D341Med (cell line): Measurements from ENCODE around the gene HPCAL4.
A peak's percentile ranks its signal among the peaks of the same experiment; 100 is the strongest.

ENCODE experiments used
- DNase-seq: peaks from one replicate; pipeline ENCODE4 v3.0.0; 2012; ENCODE audit warnings: low spot score

The HPCAL4 gene

GRCh38 chr1:39675220-39675619, 16.0 kb downstream of the HPCAL4 start:
- DNase-seq: no peak

- no peak for DNase-seq
Measured at GRCh38 chr1:39673215-39673614, 18.0 kb downstream of the HPCAL4 start.

GRCh38 chr1:39672551-39672947, 18.7 kb downstream of the HPCAL4 start:
- DNase-seq: peak; percentile 53

- peak; percentile 63 for DNase-seq
Measured at GRCh38 chr1:39671793-39672550, 19.3 kb downstream of the HPCAL4 start, which contains the start of gene NT5C1A. TSS of gene NT5C1A (minus strand) at chr1:39672107. CDS start at chr1:39672038, 69 bp downstream.

- DNase-seq: peak; percentile 52
Measured at GRCh38 chr1:39671433-39671792, 19.8 kb downstream of the HPCAL4 start.

DNA sequence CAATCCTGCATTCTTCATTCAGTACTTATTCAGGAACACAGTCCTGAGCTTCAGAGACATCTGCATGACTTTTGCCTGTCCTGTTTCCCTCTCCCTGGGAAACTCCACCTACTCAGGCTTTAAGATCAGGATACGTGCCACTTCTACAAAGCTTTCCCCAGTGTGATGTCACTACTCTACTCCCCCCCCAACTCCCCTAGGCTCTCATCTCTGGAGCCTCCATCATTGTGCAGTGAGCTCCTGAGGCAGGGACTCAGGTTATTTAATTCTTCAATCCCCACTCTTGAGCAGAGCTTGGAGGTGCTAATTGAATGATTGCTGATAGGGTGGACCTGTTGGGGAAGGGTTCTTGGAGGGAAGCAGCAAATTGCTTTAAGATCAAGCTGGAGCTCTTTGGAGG, 20.5 kb downstream of the HPCAL4 start:
- DNase-seq: no peak

DNA sequence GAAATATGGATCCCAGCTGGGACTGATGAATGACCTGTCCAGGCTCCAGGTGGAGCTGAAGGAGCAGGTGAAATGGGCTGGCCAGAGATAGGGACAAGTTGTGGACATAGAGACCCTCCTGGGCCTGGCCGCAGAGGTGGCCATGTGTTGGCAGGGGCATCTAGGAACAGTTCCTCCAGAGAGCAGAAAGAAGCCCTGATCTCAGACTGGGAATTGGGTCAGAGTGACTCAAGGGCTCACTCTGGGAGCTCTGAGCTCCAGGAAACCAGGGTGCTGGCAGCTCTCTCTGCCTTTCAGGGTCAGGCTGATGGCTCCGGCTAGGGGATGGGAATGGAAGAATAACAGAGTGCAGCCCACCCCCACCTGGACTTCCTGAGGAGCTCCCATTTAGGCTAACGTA, 22.3 kb downstream of the HPCAL4 start:
- DNase-seq: no peak

GRCh38 chr1:39668111-39668510, 23.1 kb downstream of the HPCAL4 start:
- DNase-seq: no peak

DNA sequence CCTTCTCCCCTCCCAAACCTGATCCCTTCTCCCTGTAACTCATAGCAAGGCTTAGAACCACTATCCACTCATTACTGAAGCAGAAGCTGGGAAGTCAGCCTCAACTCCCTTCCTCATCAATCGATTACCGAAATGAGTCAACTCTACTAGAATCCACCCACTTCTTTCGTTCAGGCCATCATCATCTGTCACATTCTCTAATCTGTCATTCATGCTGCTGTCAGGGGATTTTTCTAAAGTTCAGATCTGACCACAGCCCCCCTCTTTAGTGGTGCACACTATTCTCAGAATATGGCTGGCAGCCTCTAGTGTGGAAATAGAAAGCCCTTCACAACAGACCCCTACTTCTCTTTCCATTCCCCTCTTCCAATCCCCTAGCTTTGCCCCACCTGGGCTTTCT, 24.5 kb downstream of the HPCAL4 start:
- DNase-seq: no peak

DNA sequence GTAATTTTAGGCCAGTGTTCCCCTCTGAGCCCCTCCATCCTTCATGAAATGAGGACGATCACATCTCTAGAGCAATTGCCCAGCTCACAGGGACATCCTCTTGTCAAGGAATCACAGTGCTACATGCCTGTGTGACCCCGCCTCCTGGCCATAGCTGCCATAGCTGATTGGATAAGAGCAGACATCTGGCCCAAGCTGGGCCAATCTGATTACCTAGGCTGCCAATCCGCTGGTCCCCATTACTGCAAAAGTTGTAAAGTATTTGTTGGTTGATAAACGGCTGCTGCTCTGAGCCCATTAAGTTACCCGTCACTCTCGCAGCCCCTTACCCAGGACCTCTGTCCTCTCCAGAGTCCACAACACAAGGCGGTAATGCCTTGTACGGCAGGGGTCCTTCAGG, 27.7 kb downstream of the HPCAL4 start:
- DNase-seq: no peak

DNA sequence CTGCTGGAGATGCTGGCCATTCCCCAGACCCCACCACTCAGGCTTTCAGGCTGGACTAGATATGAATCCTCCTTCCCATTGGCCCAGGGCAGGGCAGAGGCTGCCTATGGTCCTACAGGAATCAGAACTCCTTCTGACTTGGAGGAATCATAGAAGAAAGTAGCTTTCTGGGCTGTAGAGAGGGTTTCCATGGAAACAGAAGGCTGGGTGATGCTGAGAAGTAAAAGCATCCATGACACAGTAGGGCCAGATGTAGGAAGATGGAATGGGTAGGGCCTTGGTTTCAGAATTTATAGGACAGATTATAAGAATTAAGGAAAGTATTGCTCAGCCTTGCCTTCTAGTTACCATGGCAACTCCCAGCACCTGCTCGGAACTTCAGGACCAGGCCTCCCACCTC, 28.4 kb downstream of the HPCAL4 start:
- DNase-seq: no peak

DNA sequence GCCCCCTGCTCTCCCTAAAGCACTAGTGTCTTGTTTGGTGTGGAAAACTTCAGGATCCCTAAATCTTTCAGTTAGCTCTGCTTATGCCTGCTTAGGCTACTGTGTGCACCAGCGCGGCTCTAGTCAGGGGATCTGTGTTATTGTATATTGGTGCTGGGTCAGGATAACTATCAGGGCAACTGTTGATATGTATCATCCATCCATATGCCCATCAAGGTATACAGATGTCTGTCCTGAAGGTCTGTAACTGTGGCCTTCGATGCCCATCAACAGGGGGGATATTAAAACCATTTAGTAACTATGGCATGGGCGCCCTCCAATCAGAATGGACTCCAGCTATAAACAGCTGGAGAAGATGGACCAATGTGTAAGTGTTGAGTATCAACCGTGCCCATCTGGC, 31.7 kb downstream of the HPCAL4 start:
- no peak for DNase-seq

DNA sequence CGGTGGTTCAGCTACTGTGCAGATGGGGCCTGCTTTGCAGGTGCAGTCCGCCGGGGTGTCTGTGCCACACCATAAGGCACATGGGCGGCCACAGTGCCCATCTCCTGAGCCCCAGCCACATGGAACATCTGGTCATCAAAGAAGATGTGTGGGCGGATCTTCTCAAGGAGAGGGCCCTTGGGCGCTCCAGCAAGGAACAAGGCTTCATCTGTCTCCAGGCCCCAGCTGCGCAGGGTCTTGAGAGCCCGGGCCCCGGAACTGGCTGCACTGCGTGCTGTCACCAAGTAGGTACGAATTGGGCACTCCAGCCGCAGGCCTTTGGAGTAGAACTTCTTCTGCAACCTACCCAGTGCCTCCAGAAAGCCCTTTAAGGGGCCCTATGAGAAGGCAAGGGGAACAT, 32.1 kb downstream of the HPCAL4 start:
- no peak for DNase-seq

DNA sequence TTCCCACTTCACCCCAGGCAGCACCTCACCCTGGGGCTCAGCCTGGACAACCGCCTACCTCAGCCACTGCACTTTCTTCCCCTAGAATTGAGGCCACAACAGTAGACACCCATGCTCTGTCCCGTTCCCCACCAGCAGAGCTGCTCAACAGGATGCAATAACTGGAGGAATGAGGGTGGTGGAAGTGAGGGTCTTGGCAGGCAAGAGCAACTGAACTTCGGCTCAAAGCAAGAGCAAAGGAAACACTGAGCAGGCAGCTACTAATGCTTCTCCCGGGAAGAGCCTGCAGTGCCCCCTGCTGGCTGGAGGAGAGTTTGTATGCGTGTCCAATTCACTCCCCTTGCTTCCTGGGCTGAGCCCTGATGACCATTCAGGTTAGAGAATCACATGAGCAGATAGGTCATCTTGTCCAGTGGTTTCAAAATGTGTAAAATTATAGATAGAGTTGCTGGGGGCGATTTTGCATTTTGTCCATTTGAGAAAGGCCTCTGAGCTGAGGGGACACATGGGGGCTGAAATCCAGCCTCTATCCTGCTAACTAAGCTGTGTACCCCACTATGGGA, 33.2 kb downstream of the HPCAL4 start:
- DNase-seq: peak; percentile 76

GRCh38 chr1:39657402-39657801, 33.8 kb downstream of the HPCAL4 start:
- DNase-seq: no peak

DNA sequence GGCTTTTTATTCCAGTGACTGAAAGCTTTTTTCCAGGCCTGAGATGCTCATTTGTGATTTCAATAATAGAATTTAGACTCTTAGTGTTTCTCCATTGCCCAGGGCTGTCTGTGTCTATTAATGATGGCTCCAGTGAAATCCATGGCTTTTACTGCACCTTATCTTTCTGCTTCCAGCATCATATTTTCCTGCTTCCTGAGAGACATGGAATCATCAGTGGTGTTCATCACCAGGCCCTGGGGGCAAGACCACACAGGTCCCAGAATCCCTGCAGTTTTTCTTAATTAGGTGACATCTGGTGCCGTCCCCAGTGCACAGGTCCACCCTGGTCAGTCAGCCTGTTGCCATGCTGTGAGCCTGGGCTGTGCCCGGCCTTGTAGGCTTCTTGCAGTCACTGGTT, 34.8 kb downstream of the HPCAL4 start:
- DNase-seq: no peak

- no peak for DNase-seq
Measured at GRCh38 chr1:39655578-39656268, 35.5 kb downstream of the HPCAL4 start.

- DNase-seq: no peak
Measured at GRCh38 chr1:39654291-39654690, 36.9 kb downstream of the HPCAL4 start.

DNA sequence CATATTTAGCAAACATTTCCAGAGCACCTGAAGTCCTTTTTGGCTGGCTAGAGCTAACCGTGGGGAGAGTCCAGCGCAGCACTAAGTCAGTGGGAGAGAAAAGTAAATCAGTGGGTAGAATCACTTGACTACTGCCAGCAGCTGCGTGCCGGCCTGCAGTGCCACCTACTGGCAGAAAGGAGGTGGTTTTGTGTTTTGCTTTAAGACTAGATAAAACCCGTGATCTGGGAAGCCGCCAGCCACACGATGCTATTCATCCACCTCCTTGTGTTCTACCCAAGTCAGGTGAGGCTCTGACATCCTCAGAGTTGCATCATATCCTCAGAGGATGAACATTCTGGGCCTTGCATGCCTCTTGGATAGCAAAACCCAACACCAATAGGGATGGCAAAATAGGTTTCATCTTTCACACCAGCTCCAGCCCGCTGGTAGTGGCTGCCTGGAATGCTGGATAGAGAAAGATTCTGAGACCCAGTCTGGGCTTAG, 37.6 kb downstream of the HPCAL4 start:
- DNase-seq: peak; percentile 78

DNA sequence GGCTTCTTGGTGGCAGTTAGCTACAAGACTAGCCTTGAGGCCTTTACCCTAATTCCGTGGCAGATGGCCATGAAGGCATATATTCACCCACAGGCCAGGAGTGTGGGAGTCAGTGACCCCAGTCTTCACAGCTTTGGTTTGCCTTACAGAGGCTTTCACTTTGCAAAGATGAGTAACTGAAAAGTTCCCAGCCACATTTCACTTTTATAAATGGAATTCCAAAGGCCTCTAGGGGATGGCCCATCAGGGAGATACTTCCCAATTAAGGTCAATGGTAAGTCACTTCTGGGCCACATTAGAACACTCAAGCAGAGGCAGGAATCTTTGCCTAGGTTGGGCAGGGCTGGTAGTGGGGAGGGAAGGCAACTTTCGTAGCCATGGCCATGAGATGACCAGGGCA, 38.7 kb downstream of the HPCAL4 start:
- DNase-seq: no peak

DNA sequence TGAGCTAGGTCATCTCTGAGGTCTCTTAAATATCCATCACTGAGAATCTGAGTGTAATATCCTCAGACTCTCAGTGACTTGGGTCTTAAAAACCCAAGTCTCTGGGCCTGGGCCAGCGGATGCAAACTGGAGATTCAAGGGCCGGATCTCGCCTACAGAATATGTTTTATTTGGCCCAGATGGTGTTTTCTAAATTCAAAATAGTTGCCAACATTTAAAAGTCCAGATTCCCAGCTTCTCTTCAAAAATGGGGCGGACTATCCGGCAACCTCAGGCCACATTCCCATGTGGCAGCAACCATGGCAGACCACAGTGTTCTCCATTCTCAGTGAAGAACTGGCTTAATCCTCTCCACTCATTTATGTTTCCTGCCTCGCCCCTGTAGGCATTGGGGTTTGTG, 39.1 kb downstream of the HPCAL4 start:
- no peak for DNase-seq

DNA sequence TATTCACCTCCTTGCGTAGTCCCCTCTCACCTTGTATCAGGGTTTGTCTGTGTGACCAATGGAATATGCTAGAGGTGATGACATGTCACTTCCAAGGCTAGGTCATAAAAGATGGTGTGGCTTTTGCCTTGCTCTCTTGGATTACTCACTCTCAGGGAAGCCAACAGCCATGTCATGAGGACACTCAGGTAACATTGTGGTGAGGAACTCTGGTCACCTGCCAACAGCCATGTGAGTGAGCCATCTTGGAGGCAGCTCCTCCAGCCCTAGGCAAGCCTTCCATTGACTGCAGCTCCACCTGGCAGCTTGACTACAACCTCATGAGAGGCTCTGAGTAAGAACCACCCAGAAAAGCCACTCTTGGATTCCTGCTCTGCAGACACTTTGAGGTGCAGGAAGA, 40.8 kb downstream of the HPCAL4 start:
- no peak for DNase-seq

DNA sequence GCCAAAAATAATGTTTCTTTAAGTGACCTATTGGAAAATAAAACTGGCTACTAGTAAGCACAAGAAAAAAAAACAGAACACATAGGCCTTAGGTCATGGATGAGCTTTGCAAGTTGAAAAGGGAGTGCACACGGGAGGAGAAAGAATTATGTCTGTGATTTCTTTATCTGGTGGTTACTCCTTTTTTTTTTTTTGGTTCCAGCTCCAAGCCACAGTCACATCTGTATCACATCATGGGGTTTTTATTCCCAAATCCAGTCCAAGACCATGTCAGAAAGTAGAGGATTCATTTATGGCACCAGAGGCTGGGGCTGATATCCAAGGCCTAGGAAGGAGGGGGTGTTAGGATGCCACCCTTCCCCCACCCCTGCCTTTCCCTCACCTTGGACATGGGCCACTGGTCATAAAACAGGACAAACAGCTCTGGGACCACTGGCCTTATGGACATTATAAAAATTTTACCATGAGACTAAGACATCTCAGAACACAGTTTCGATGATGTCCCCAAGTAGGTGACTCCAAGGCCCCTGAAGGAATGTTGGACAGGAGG, 41.5 kb downstream of the HPCAL4 start:
- DNase-seq: no peak
